ENCODE data around the gene UNC45B. TPM values are rescaled to one million over a fixed set of nuclear protein-coding genes. Genes with fewer than 3 reads are reported as not detected.

The UNC45B gene
- total RNA-seq, 1 experiment from 2014 or later, result not detected

DNA sequence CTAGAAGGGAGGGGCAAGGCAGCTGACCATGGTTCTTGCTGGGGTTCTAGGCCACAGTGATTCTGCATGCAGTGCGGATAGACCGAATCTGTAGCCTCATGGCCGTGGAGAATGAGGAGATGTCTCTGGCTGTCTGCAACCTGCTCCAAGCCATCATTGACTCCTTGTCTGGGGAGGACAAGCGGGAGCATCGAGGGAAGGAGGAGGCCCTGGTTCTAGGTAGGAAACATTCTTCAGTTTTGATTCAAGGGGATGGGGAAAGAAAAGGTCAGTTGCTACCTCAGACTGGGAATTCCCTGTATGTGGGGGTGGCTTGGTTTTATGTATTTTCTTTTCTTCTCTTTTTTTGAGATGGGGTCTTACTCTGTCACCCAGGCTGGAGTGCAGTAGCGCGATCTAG lies 7.6 kb downstream of the UNC45B start:
- Histone ChIP-seq H3K4me1 (ENCODE audit: control insufficient read depth in 1 of 2, insufficient read depth in 2 of 2, low read length in 2 of 2) (no peaks in the 10 kb centered on the region), H3K9me2 (ENCODE audit: insufficient read depth) (no peaks in the 10 kb centered on the region), H3K9ac (ENCODE audit: low read length) (no peak overlapping the region), H4K20me1 (ENCODE audit: insufficient read depth) (no peaks in the 10 kb centered on the region), H3K79me2 (ENCODE audit: insufficient read depth, low read length) (no peaks in the 10 kb centered on the region), H3K4me3 (replicated peaks in 1 of 2; ENCODE audit: low read depth in 1 of 2, low read length in 2 of 2) (no peak overlapping the region), H2AFZ (ENCODE audit: low read depth, low read length, poor library complexity, severe bottlenecking) (no peak overlapping the region), H3K27ac (ENCODE audit: low read depth, low read length) (no peak overlapping the region), H3K4me2 (ENCODE audit: low read length) (no peak overlapping the region), H3K36me3 (ENCODE audit: control insufficient read depth in 1 of 2, insufficient read depth in 2 of 2, low read length in 2 of 2) (no peaks in the 10 kb centered on the region), H3K9me3 (ENCODE audit: control insufficient read depth in 1 of 2, insufficient read depth in 1 of 2, low read depth in 1 of 2, low read length in 2 of 2) (no peaks in the 10 kb centered on the region), H3K27me3 (ENCODE audit: insufficient read depth, low read length) (no peaks in the 10 kb centered on the region)
- intact Hi-C loops (cut with micrococcal nuclease), result no loop called here
- POLR2A ChIA-PET, result no interaction called here
- BruUV-seq (replicated peaks), result no TSS peak
- ATAC-seq (no peak), DNase-seq (ENCODE audit: low read depth, low spot score) (no peak)
- CTCF ChIA-PET, result no interaction called here
- TF ChIP-seq, protein P1, sequence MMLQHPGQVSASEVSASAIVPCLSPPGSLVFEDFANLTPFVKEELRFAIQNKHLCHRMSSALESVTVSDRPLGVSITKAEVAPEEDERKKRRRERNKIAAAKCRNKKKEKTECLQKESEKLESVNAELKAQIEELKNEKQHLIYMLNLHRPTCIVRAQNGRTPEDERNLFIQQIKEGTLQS (IDR thresholded peaks at IDR 0.05), result no peak
- TF ChIP-seq EZH2 (IDR thresholded peaks at IDR 0.05) (no peak), CBX3 (IDR thresholded peaks at IDR 0.05; ENCODE audit: low read depth) (no peak), EGR1 (IDR thresholded peaks at IDR 0.05; ENCODE audit: low read depth) (no peak), EZH2phosphoT487 (IDR thresholded peaks at IDR 0.05; ENCODE audit: borderline replicate concordance) (no peak), SIN3A (IDR thresholded peaks at IDR 0.05; ENCODE audit: low read depth) (no peak), JUND (IDR thresholded peaks at IDR 0.05) (no peak)
- TF ChIP-seq, protein P2, sequence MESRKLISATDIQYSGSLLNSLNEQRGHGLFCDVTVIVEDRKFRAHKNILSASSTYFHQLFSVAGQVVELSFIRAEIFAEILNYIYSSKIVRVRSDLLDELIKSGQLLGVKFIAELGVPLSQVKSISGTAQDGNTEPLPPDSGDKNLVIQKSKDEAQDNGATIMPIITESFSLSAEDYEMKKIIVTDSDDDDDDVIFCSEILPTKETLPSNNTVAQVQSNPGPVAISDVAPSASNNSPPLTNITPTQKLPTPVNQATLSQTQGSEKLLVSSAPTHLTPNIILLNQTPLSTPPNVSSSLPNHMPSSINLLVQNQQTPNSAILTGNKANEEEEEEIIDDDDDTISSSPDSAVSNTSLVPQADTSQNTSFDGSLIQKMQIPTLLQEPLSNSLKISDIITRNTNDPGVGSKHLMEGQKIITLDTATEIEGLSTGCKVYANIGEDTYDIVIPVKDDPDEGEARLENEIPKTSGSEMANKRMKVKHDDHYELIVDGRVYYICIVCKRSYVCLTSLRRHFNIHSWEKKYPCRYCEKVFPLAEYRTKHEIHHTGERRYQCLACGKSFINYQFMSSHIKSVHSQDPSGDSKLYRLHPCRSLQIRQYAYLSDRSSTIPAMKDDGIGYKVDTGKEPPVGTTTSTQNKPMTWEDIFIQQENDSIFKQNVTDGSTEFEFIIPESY (IDR thresholded peaks at IDR 0.05; ENCODE audit: extremely low read depth, insufficient replicate concordance, low read length), result no peak
- RAD21 ChIA-PET (ENCODE audit: low non-redundant PET in 1 of 2, low total read pairs in 2 of 2, uncharacterized antibody in 2 of 2, unreplicated experiment in 2 of 2), result no interaction called here

DNA sequence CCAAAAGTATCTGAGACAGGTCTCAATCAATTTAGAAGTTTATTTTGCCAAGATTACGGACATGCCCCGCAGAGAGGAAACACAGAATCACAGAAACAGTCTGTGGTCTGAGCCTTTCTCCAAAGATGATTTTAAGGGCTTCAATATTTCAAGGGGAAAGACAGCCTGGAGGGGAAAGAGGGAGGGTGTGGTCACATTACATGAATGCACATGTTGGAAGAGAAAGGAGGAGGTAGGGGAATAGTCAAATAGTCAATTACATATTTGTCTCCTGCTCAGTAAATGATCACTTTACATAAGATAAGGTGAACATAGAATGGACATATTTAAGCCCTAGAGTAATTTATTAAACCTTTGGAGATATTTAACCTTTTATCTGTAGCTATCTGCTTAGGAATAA lies 12.3 kb downstream of the UNC45B start:
- Histone ChIP-seq H2AFZ (ENCODE audit: low read depth, low read length, poor library complexity, severe bottlenecking) (no peak overlapping the region), H3K9me2 (ENCODE audit: insufficient read depth) (no peaks in the 10 kb centered on the region; the same call in 1 of the 2 replicates), H4K20me1 (ENCODE audit: insufficient read depth) (no peaks in the 10 kb centered on the region), H3K4me2 (ENCODE audit: low read length) (no peak overlapping the region), H3K27ac (ENCODE audit: low read depth, low read length) (no peak overlapping the region), H3K9me3 (ENCODE audit: control insufficient read depth in 1 of 2, insufficient read depth in 1 of 2, low read depth in 1 of 2, low read length in 2 of 2) (no peaks in the 10 kb centered on the region), H3K27me3 (ENCODE audit: insufficient read depth, low read length) (0 out of 2 replicates have a peak, but pooled peaks cover 7% of the 10 kb centered on the region), H3K79me2 (ENCODE audit: insufficient read depth, low read length) (no peaks in the 10 kb centered on the region), H3K36me3 (ENCODE audit: control insufficient read depth in 1 of 2, insufficient read depth in 2 of 2, low read length in 2 of 2) (no peaks in the 10 kb centered on the region), H3K9ac (ENCODE audit: low read length) (no peak overlapping the region), H3K4me3 (replicated peaks in 1 of 2; ENCODE audit: low read depth in 1 of 2, low read length in 2 of 2) (no peak overlapping the region), H3K4me1 (ENCODE audit: control insufficient read depth in 1 of 2, insufficient read depth in 2 of 2, low read length in 2 of 2) (no peaks in the 10 kb centered on the region)
- ATAC-seq (no peak), DNase-seq (ENCODE audit: low read depth, low spot score) (no peak)
- CTCF ChIA-PET, result no interaction called here
- TF ChIP-seq ELF1 (IDR thresholded peaks at IDR 0.05; ENCODE audit: borderline replicate concordance, low read depth) (no peak), TCF7L2 (IDR thresholded peaks at IDR 0.05; ENCODE audit: borderline replicate concordance, extremely low read depth, insufficient read depth, insufficient read length) (no peak), SIN3A (IDR thresholded peaks at IDR 0.05; ENCODE audit: low read depth) (no peak), YY1 (IDR thresholded peaks at IDR 0.05; ENCODE audit: extremely low read depth, insufficient replicate concordance, low read depth, low read length) (no peak)
- RAD21 ChIA-PET (ENCODE audit: low non-redundant PET in 1 of 2, low total read pairs in 2 of 2, uncharacterized antibody in 2 of 2, unreplicated experiment in 2 of 2), result no interaction called here
- intact Hi-C loops (cut with micrococcal nuclease), result no loop called here
- POLR2A ChIA-PET, result no interaction called here
- BruUV-seq (replicated peaks), result no TSS peak
